Lower lobe of right lung (tissue), 2 donors: ENCODE results near the gene YTHDF1. TPM values are rescaled to one million over a fixed set of nuclear protein-coding genes. Genes with fewer than 3 reads are reported as not detected.

Experiments used
- ATAC-seq, 2 donors: fragments of 200-7000 bp; cut with Tn5 transposase; one replicate each; pipeline ENCODE4 v1.9.1; 2020 to 2022; ENCODE audit warnings: mild to moderate bottlenecking in 2 of 2, moderate library complexity in 2 of 2
- DNase-seq: peaks from one replicate; pipeline ENCODE4 v3.0.0-alpha.2; 2020
- H3K27ac ChIP-seq: fragments of 200-600 bp; one replicate; pipeline ENCODE4 v1.8.0; 2022
- H3K27me3 ChIP-seq: fragments of 200-600 bp; one replicate; pipeline ENCODE4 v1.8.0; 2022; ENCODE audit warnings: low read depth
- H3K36me3 ChIP-seq: fragments of 200-600 bp; one replicate; pipeline ENCODE4 v1.8.0; 2022; ENCODE audit warnings: mild to moderate bottlenecking
- H3K4me1 ChIP-seq: fragments of 200-600 bp; one replicate; pipeline ENCODE4 v1.8.0; 2022
- H3K4me3 ChIP-seq: fragments of 200-600 bp; one replicate; pipeline ENCODE4 v1.8.0; 2022; ENCODE audit warnings: mild to moderate bottlenecking
- H3K9me3 ChIP-seq: fragments of 200-600 bp; one replicate; pipeline ENCODE4 v1.8.0; 2022
- intact Hi-C: fragments of 100-400 bp; cut with DNase I; formaldehyde crosslinking; loops from one replicate; pipeline ENCODE4 v1.11.0; 2022
- total RNA-seq: library from RNA; stranded (reverse); fragmentation: NEBNext Ultra II Directional; extraction: Animal tissue kit (Norgen Biotek cat#: 25700); gene quantifications from one replicate; pipeline ENCODE4 v1.2.1, GENCODE V29; 2021
- TF ChIP-seq, protein P1 (sequence below): fragments of 200-600 bp; IDR thresholded peaks from one replicate; pipeline ENCODE4 v1.8.0; 2022; ENCODE audit warnings: antibody characterized with exemption, mild to moderate bottlenecking
- donor health status: DM: no; HTN: yes; CAD: no; lungs with severe emphysema.

Gene YTHDF1
- total RNA-seq, 1 donor from 2014 or later: 33.4 TPM

- TF ChIP-seq, protein P1, sequence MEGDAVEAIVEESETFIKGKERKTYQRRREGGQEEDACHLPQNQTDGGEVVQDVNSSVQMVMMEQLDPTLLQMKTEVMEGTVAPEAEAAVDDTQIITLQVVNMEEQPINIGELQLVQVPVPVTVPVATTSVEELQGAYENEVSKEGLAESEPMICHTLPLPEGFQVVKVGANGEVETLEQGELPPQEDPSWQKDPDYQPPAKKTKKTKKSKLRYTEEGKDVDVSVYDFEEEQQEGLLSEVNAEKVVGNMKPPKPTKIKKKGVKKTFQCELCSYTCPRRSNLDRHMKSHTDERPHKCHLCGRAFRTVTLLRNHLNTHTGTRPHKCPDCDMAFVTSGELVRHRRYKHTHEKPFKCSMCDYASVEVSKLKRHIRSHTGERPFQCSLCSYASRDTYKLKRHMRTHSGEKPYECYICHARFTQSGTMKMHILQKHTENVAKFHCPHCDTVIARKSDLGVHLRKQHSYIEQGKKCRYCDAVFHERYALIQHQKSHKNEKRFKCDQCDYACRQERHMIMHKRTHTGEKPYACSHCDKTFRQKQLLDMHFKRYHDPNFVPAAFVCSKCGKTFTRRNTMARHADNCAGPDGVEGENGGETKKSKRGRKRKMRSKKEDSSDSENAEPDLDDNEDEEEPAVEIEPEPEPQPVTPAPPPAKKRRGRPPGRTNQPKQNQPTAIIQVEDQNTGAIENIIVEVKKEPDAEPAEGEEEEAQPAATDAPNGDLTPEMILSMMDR: no peak
- ATAC-seq: no peak
- no peaks in the 10 kb centered on the region for H3K4me1 ChIP-seq
Observed at GRCh38 chr20:63189322-63189642, 26.6 kb downstream of the YTHDF1 start.

GRCh38 chr20:63188641-63189321, 27.1 kb downstream of the YTHDF1 start:
- Histone ChIP-seq H3K36me3 (no peaks in the 10 kb centered on the region), H3K4me3 (no peak overlapping the region), H3K4me1 (no peaks in the 10 kb centered on the region), H3K27me3 (no peaks in the 10 kb centered on the region), H3K27ac (no peak overlapping the region), H3K9me3 (no peaks in the 10 kb centered on the region)
- DNase-seq (no peak), ATAC-seq (no peak)
- intact Hi-C loops: no loop called here
- TF ChIP-seq, protein P1: no peak

More at GRCh38 chr20:63189322-63189642, 26.6 kb downstream of the YTHDF1 start:
- DNase-seq: no peak
- peaks cover 3% of the 10 kb centered on the region for H3K36me3 ChIP-seq
- no peaks in the 10 kb centered on the region for H3K9me3 ChIP-seq
- no peak overlapping the region for H3K27ac ChIP-seq
- intact Hi-C loops: no loop called here
- no peak overlapping the region for H3K4me3 ChIP-seq
- no peaks in the 10 kb centered on the region for H3K27me3 ChIP-seq

- H3K36me3 ChIP-seq: no peaks in the 10 kb centered on the region
- no peak overlapping the region for H3K4me3 ChIP-seq
- ATAC-seq (no peak), DNase-seq (no peak)
- H3K27ac ChIP-seq: no peak overlapping the region
- peaks cover 6% of the 10 kb centered on the region for H3K27me3 ChIP-seq
- intact Hi-C loops: no loop called here
- TF ChIP-seq, protein P1: no peak
- no peaks in the 10 kb centered on the region for H3K4me1 ChIP-seq
- H3K9me3 ChIP-seq: no peaks in the 10 kb centered on the region
Observed at GRCh38 chr20:63188159-63188442, 27.8 kb downstream of the YTHDF1 start.

- DNase-seq (no peak), ATAC-seq (no peak)
- intact Hi-C loops: no loop called here
- Histone ChIP-seq H3K4me1 (no peaks in the 10 kb centered on the region), H3K9me3 (no peaks in the 10 kb centered on the region), H3K4me3 (no peak overlapping the region), H3K27me3 (peaks cover 11% of the 10 kb centered on the region), H3K27ac (no peak overlapping the region), H3K36me3 (no peaks in the 10 kb centered on the region)
- TF ChIP-seq, protein P1: no peak
Observed at GRCh38 chr20:63187338-63188158, 28.4 kb downstream of the YTHDF1 start.

DNA sequence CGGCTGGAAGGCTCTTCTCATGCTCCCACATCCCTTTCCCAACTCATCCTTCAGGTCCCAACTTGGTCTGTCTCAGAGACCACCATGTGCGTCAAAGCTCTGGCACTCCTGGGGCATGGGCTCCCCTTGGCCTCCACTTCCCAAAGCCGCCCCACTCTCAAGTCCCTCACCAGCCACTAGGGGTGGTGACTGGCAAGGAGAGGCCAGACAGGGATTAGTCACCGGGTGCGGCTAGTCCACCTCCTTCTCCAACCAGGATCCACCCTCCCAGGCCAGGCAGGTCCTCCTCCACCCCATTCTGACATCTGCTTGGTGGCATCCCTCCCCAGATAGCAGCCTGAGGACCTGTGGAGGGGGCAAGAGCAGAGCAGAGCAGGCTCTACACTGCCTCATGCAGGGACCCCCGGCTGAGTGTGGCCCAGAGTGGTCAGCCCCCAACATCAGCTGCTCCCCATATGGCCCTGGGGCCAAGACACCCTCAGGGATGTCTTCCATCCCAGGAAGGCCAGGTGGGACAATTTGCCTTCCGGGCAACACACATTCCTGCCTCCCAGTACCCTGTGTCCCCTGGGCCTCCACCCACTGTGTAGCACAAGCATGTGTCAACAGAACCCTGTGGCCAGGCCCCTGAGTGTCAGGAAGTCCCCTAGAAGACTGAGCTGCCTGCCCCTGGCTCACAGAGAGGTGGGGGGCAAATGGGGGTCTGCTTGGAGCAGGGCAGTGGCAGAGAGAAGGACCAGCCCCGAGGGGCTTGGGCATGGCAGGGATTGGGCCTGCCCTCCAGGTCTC, 29.2 kb downstream of the YTHDF1 start:
- Histone ChIP-seq H3K27ac (no peak overlapping the region), H3K4me1 (no peaks in the 10 kb centered on the region), H3K36me3 (no peaks in the 10 kb centered on the region), H3K9me3 (no peaks in the 10 kb centered on the region), H3K27me3 (peaks cover 20% of the 10 kb centered on the region), H3K4me3 (no peak overlapping the region)
- no peak for ATAC-seq
- DNase-seq: no peak
- intact Hi-C loops: no loop called here
- TF ChIP-seq, protein P1: no peak
